Measurements from ENCODE around the gene PLEKHA7.
"Not testable (repeated sequence)": the region's sequence is repeated elsewhere in the genome, so short reads cannot be mapped to it uniquely, and the experiment has no call there.

Gene PLEKHA7

GRCh38 chr11:17008099-17008498, 6.1 kb downstream of the PLEKHA7 start:
- no peak for DNase-seq (ENCODE audit: low read depth in 1 of 2, low spot score in 1 of 2)

DNA sequence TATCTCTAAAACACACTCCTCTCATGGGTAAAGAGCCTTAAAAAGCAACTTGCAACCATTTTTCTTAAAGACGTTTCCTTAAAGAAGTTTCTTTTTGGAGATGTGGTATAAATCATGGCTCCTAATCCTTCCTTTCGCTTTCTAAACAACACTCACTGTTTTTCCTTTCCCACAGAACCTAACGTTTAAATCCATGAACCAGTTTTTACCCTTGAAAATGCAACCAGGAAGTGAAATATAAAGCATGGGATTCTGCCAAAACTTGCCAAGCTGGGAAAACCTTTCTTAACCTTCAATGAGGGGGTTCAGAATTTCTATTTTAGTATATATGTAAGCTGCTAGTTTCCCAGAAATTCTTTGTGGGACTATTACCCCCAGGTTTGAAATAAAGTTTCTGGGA, 8.6 kb downstream of the PLEKHA7 start:
- DNase-seq (ENCODE audit: low read depth in 1 of 2, low spot score in 1 of 2): no peak

- no peak for DNase-seq (ENCODE audit: low read depth in 1 of 2, low spot score in 1 of 2)
These were observed 9.6 kb downstream of the PLEKHA7 start for GRCh38 chr11:17004486-17005148.

DNA sequence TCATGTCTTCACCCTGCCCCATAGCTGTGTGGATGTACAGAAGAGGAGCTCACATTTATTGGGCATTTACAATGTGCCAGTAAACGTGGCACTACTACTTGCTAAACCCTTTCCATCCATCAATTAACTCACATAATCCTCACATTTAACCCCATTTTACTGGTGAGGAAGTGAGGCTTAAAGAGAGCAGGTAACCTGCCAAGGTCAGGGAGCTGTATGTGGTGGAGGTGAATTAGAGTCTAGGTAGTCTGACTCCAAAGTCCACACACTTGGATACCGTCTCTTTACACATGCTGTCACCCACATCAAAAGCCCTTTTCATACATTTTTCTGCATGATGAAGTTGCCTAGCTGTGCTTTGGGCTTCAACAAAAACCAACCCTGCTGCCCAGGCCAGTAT, 10.8 kb downstream of the PLEKHA7 start:
- no peak for DNase-seq (ENCODE audit: low read depth in 1 of 2, low spot score in 1 of 2)

DNA sequence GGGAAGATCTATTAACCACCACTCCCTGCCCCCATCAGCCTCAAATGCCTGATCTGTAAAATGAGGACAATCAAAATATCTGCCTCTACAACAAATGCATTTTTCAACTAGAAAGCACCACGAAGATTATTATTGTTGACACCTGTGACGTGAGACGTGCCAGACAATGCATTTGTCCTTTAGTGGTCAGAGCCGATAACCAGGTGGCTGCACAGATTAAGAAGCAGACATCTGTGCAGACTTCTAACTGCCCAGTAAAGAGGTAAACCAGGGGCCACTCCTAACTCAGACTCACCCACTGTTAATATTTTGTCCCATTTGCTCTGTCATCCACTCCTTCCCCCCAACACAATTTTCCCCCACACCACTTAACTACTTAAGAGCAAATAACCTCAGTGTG, 11.7 kb downstream of the PLEKHA7 start:
- DNase-seq (ENCODE audit: low read depth in 1 of 2, low spot score in 1 of 2): no peak

DNA sequence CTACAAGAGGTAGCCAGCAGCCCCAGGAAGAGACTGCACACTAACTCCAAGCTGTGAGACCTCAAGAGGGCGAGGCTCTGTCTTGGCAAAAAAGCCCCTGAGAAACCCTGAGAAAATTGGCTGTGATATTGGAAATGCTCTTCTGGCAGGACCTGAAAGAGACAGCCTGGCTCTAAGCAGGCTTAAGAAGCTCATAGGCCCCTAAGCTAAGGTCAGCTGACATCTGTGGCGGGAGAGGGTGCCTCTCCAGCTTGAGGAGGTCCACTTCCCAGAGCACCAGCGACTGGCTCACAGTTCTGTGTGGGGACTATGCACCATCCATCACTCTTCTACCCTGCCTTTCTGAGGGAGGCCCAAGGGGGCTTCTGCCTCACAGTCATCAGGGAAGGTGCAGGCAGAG, 12.4 kb downstream of the PLEKHA7 start:
- DNase-seq (ENCODE audit: low read depth in 1 of 2, low spot score in 1 of 2): no peak

GRCh38 chr11:17000987-17001386, 13.2 kb downstream of the PLEKHA7 start:
- no peak for DNase-seq (ENCODE audit: low read depth in 1 of 2, low spot score in 1 of 2)

DNA sequence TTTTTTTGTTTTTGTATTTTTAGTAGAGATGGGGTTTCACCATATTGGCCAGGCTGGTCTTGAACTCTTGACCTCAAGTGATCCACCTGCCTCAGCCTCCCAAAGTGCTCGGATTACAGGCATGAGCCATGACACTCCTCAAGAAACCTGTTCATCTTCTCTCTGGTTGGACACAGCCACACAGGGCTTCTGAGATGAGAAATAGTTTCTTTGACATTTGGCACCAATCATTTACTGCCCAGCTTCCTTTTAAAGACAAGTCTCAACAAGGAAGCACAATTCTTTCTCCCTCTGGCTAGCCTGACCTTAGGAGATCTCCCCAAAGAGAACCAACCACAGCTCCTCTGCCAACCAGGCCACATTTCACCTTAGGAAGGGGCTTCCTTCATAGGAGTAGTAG, 14.0 kb downstream of the PLEKHA7 start:
- DNase-seq (ENCODE audit: low read depth in 1 of 2, low spot score in 1 of 2): not testable (repeated sequence)

GRCh38 chr11:16999116-16999515, 15.1 kb downstream of the PLEKHA7 start:
- DNase-seq (ENCODE audit: low read depth in 1 of 2, low spot score in 1 of 2): no peak

DNA sequence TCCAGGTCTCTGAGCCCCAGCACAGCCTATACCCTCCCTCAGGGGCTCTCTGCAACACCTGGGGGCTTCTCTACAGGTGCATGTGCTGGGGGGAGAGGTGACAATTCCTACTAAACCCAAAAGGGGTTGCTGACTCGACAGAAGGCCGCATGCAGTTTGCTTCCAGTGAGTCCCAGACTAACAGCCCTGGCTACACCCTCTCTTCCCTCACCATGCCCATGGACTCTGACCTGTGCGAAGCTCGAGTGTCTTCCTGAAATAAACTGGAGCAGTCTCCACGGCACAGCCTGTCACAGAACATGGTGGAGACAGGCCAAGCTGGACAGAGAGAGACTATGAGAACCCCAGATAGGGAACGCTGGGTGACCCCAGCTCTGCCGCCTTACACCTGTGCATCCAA, 16.6 kb downstream of the PLEKHA7 start:
- no peak for DNase-seq (ENCODE audit: low read depth in 1 of 2, low spot score in 1 of 2)

DNA sequence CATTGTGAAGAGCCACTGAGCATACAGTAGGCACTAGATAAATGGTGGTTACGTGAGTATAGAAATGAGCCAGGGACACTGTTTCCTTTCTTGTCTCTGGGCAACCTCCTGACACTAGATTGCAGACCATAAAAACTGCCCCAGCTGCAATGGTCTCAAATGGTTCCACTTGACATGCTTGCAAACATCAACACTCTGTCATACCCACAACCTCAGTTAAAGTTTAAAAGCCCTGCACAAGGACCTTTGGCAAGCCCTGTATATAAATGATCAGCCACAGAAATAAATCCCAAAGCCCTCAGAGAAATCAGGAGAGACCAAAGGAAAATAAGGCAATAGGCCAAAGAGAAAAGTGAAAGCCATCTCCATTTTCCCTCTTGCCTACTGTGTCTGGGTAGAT, 20.7 kb downstream of the PLEKHA7 start:
- no peak for DNase-seq (ENCODE audit: low read depth in 1 of 2, low spot score in 1 of 2)

DNA sequence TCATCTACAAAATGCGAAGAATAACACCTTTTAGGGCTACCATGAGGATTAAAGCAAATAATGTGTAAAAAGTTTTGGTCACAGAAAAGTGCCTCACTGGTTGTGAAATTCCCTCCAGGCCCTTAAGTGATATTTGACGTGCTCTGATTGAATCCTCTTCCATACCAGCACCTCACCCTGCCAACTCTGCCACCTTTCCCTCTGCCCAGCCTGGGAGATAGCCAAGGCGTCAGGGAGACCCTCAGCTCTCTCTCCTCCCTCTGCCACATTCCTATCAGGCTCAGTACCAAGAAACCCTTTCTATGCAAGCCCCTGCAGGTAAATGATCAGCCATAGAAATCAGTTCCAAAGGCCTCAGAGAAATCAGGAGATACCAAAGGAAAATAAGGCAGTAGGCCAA, 21.4 kb downstream of the PLEKHA7 start:
- DNase-seq (ENCODE audit: low read depth in 1 of 2, low spot score in 1 of 2): no peak

DNA sequence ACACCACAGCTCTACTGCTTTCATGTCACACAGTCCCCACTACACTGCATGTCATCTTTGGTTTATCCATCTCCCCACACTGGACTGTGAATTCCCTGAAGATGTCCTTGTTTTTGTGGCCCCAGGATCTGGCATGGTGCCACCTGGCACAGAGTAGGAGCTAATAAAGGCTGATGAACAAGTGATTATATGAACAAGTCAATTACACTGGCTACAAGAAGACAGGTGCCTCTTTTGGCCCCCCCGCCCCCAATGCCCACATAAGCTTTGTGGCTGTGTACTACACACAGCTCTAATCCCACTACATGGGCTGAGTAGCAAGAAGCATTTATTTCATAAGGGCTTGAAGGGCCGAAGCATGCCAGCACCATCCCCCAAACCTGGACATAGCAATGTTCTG, 24.7 kb downstream of the PLEKHA7 start:
- DNase-seq (ENCODE audit: low read depth in 1 of 2, low spot score in 1 of 2): no peak

- DNase-seq (ENCODE audit: low read depth in 1 of 2, low spot score in 1 of 2): no peak
These were observed 27.0 kb downstream of the PLEKHA7 start for GRCh38 chr11:16987205-16987568.

DNA sequence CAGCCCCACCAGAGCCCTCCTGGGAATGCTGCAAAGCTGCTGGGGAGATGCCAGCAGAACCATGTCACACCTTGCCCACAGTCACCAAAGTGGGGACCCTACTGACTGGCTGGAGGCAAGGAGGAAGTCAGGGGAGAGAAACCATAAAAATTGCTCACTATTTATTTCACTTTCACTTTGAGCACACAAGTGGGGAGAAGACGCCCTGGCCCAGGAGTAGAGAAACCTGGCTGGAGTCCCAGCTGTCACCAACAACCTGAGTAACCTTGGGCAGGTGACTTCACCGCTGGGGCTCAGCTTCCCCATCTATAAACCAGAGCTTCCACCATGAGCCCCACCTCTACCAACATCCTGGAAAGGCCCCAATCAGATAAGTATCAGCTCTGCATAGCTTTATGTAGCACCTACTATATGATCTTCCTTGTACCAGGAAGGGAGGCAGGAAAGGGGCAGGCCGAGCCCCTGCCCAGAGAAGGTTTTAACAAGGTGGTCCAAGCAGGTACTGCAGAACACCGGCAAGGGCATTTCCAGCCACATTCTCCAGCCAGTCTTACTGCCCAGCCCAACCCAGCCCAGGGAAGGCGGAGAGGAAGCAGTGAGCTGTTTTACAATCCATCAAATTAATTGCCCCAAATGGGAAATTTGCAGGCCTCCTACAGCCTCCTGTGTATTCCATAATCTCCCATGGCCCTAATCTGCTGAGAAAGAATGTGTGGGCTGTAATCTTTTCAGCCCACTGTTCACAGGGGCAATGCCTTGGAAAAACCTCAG, 27.6 kb downstream of the PLEKHA7 start:
- peak; percentile 6 to 39 for DNase-seq (ENCODE audit: low read depth in 1 of 2, low spot score in 1 of 2)

DNA sequence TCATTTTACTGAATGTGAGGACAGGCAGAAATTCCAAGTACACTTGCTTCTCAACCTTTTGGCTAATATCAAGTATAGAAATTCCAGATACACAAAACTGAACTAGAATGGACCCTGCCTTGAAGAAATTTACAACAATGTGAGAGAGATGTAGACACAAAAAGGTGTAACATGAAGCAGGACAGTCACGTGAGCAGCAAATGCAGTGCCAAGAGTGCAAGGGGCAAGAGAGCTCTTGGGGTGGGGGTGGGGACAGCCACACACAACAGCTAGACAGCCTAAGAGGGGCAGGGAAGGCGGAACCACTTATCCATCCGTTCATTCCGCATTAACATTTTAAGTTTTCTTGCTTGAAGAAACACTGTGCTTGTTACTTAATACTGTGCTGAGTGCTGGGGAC, 28.9 kb downstream of the PLEKHA7 start:
- DNase-seq (ENCODE audit: low read depth in 1 of 2, low spot score in 1 of 2): no peak

DNA sequence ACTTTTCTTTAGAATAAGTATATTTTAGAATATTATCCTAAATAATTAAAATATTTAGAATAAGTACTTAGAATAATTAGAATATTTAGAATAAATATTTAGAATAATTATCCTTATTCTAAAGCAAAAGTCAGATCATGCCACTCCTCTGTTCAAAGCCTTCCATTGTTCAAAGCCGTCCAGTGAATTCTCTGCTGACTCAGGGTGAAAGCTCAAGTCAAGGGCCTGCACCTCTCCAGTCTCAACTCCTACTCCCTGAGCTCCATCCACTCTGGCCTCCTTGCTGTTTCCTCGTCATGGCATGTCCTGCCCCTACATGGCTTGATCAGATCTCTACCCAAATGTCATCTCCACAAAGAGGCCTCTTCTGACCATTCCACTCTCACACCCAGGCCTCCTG, 30.0 kb downstream of the PLEKHA7 start:
- DNase-seq (ENCODE audit: low read depth in 1 of 2, low spot score in 1 of 2): no peak

DNA sequence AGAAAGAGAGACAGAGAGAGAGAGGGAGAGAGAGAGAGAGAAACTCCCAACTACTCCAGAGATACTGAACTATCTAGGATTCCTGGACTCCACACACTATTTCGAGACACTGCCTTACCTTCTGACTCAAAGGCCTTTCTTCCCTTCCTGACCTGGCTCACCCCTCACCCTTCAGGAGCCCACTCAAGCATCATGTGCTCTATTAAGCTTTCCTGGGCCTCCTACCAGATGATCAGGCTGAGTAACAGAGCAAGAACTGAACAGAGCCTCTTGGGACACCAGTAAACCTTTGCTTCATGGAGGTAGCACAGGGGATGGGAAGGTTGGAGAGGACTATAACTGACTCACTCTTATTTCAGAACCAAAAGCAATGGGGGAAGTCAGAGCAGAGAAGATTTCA, 31.4 kb downstream of the PLEKHA7 start:
- DNase-seq (ENCODE audit: low read depth in 1 of 2, low spot score in 1 of 2): no peak

DNA sequence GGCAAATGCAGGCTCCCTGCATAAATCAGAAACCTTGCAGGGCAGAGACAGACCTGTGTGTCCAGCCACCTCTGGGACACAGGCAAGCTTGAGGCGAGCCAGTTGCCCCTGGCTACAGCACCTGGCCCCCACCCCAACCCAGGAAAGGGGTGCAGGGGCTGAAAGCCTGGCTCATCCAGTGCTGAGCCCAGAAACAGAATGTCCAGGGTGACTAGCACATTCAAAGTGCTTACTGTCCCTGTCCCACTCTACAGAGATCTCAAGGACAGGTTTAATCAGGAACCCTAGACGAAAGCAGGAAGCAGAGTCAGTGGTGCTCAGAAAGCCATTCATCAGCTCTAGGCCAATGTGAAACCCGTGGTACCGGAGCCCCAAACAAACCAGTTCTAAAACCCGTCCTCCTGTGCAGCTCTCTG, 31.9 kb downstream of the PLEKHA7 start:
- DNase-seq (ENCODE audit: low read depth in 1 of 2, low spot score in 1 of 2): no peak

- no peak for DNase-seq (ENCODE audit: low read depth in 1 of 2, low spot score in 1 of 2)
These were observed 32.5 kb downstream of the PLEKHA7 start for GRCh38 chr11:16981651-16982194.

GRCh38 chr11:16979703-16980622, 34.3 kb downstream of the PLEKHA7 start:
- no peak for DNase-seq (ENCODE audit: low read depth in 1 of 2, low spot score in 1 of 2)

- DNase-seq (ENCODE audit: low read depth in 1 of 2, low spot score in 1 of 2): no peak
These were observed 36.3 kb downstream of the PLEKHA7 start for GRCh38 chr11:16977994-16978315.
